ENCODE results near the gene DAPL1. TPM values are rescaled to one million over a fixed set of nuclear protein-coding genes. Genes with fewer than 3 reads are reported as not detected.
"Not testable (repeated sequence)": the region's sequence is repeated elsewhere in the genome, so short reads cannot be mapped to it uniquely, and the experiment has no call there.

The DAPL1 gene
- total RNA-seq, 2 experiments from 2014 or later: not detected

- no peak for DNase-seq
- Mint-ChIP-seq H3K4me1 (no peaks in the 10 kb centered on the region), H3K27ac (no peak overlapping the region), H3K36me3 (ENCODE audit: low read depth) (no peaks in the 10 kb centered on the region), H3K27me3 (peaks cover 9% of the 10 kb centered on the region), H3K4me3 (no peak overlapping the region), H3K9me3 (no peaks in the 10 kb centered on the region)
- ChIA-PET POLR2A (no interaction called here), CTCF (no interaction called here)
Measured at GRCh38 chr2:158845444-158845843, 50.3 kb downstream of the DAPL1 start.

GRCh38 chr2:158845859-158846258, 50.7 kb downstream of the DAPL1 start:
- POLR2A ChIA-PET: no interaction called here
- DNase-seq: no peak
- no peaks in the 10 kb centered on the region for H3K9me3 Mint-ChIP-seq
- H3K4me1 Mint-ChIP-seq: no peaks in the 10 kb centered on the region
- no peaks in the 10 kb centered on the region for H3K36me3 Mint-ChIP-seq (ENCODE audit: low read depth)
- H3K27me3 Mint-ChIP-seq: peaks cover 7% of the 10 kb centered on the region
- no peak overlapping the region for H3K27ac Mint-ChIP-seq
- H3K4me3 Mint-ChIP-seq: no peak overlapping the region
- CTCF ChIA-PET: no interaction called here

- H3K36me3 Mint-ChIP-seq (ENCODE audit: low read depth); POLR2A ChIA-PET; DNase-seq; H3K9me3 Mint-ChIP-seq; H3K27ac Mint-ChIP-seq; H3K4me1 Mint-ChIP-seq; CTCF ChIA-PET; H3K4me3 Mint-ChIP-seq; H3K27me3 Mint-ChIP-seq: not testable (repeated sequence)
Measured at GRCh38 chr2:158847526-158847925, 52.4 kb downstream of the DAPL1 start.

GRCh38 chr2:158848031-158848970, 53.2 kb downstream of the DAPL1 start:
- H3K9me3 Mint-ChIP-seq; POLR2A ChIA-PET; H3K36me3 Mint-ChIP-seq (ENCODE audit: low read depth); DNase-seq; H3K4me3 Mint-ChIP-seq; H3K27ac Mint-ChIP-seq; H3K27me3 Mint-ChIP-seq; H3K4me1 Mint-ChIP-seq; CTCF ChIA-PET: not testable (repeated sequence)

- POLR2A ChIA-PET; H3K27ac Mint-ChIP-seq; H3K4me1 Mint-ChIP-seq; H3K36me3 Mint-ChIP-seq (ENCODE audit: low read depth); H3K4me3 Mint-ChIP-seq; H3K9me3 Mint-ChIP-seq; CTCF ChIA-PET; H3K27me3 Mint-ChIP-seq; DNase-seq: not testable (repeated sequence)
Measured at GRCh38 chr2:158860179-158860578, 65.1 kb downstream of the DAPL1 start.

- CTCF ChIA-PET; DNase-seq; POLR2A ChIA-PET; H3K27ac Mint-ChIP-seq; H3K4me1 Mint-ChIP-seq; H3K9me3 Mint-ChIP-seq; H3K4me3 Mint-ChIP-seq; H3K36me3 Mint-ChIP-seq (ENCODE audit: low read depth); H3K27me3 Mint-ChIP-seq: not testable (repeated sequence)
Measured at GRCh38 chr2:158861626-158862025, 66.5 kb downstream of the DAPL1 start.

GRCh38 chr2:158865469-158865868, 70.4 kb downstream of the DAPL1 start:
- H3K27ac Mint-ChIP-seq; DNase-seq; CTCF ChIA-PET; POLR2A ChIA-PET; H3K36me3 Mint-ChIP-seq (ENCODE audit: low read depth); H3K9me3 Mint-ChIP-seq; H3K27me3 Mint-ChIP-seq; H3K4me1 Mint-ChIP-seq; H3K4me3 Mint-ChIP-seq: not testable (repeated sequence)

Other genes with a start within 250 kb of the DAPL1 start
- under 1 TPM; 0.48 to 0.55 TPM for gene TANC1, start 173.3 kb downstream of the DAPL1 start, total RNA-seq